ENCODE measurements around the gene SMIM8.
"Not testable (repeated sequence)": the region's sequence is repeated elsewhere in the genome, so short reads cannot be mapped to it uniquely, and the experiment has no call there.

SMIM8 gene, protein sequence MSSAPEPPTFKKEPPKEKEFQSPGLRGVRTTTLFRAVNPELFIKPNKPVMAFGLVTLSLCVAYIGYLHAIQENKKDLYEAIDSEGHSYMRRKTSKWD

DNA sequence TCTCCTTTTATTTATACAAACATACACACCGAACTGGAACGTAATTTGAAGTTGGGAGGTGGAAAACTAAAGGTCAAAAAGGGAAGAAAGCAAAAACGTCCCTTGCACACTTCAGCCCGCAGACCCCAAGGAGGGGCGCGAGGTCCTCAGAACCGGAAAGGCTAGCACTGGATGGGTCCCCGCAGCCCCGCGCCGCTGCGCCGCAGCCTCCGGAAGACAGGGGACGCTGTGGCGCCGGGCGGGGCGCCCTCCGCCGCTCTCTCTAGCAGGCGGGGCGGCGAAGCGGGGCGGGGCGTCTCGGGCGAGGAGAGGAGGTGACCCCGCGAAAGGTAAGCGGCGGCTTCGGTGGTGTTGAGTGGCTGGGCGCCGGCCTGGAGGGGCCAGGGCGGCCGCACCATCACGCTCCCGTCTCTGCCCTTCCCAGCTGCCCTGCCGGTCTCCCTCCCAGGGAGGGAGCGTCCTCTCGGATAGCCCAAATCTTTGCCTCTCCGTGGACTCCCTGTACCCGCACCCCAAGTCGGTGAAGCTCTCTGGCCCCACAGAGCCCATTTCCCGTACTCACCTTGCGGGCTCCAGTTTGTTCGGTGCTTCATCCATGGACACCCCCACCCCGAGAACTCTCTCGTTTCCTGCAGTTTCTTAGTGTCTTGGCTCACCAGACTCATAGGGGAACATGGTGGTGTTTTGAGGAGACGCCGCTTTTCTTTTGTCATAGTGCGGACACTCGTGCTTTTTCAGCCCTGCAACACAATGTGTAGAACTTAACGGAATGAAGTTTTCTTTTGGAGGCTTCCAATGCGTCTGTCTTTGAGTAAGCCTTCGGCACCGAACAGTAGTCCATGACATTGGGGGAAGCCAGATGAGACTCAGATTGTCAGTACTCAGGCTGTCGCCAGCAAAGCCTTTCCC lies at the start of gene SMIM8:
Gene SMIM8, plus strand, starts transcription at position 285 of the 909 bp plus-strand sequence. CDS start 14,444 bp downstream, outside the sequence.
- peak; percentile 77 for DNase-seq

DNA sequence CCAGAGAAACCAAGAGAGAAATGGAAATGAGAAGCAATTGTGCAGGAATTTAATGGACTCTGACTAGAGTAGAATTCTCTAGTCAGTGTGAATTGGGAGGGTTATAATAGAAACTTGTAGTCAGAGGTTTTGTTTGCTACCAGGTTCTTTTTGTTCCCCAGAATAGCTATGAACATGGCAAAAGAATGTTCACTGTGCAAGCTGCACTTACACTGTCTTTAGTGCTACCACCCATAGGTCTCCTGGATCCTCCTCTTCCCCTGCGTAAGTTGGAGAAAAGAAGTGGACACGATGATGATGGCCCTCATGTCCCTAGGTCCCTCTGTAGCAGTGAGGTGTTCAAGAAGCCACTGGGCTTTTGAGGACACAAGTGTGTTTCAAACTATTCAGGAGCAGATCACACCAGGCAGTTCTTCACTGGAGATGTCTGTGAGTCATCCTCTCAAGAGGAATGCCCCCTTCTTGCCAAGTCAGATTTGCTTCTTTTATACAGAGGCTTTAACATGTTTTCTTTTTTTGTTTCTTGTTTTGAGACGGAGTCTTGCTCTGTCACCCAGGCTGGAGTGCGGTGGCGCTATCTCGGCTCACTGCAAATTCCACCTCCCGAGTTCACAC lies 47.6 kb upstream of the SMIM8 start:
- DNase-seq, result no peak

- DNase-seq, result no peak
Observed at GRCh38 chr6:87276624-87277023, 45.8 kb upstream of the SMIM8 start.

DNA sequence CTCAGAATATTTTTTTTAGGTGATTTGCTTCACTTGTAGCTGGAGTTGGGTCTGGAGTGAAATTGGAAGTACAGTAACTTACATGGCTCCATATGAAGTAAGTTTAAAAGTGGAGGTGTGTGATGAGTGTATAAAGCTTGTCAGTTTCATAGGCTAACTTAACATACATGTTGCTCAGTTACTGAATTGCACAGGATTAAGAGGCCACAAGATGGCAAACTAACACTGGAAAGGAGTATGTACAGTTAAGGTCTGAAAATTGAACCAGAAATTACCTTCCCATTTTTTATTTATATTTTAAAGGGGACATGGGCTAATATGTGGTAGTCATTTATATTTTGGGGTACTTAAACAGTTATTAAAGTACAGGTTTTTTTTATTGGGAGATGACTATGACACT lies 45.3 kb upstream of the SMIM8 start:
- DNase-seq, result no peak

DNA sequence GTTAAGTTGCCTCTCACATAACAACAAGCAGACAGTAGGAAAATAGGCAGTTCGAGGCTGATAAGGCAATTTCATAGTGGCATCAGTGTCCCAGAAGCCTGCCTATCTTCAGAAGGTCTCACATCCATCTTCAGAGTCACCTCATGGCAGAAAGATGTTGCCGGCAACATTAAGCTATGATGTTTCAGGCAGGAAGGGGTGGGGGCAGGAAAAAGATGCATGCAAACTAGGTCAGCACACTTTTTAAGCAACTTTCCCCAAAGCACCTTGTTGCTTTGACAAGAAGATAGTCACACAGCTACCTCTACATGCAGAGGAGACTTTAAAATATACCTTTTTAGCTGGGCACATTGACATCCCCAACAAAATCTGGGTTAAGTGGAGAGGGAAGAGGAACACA lies 43.2 kb upstream of the SMIM8 start:
- DNase-seq, result no peak

- DNase-seq, result no peak
Observed at GRCh38 chr6:87281426-87281825, 41.0 kb upstream of the SMIM8 start.

GRCh38 chr6:87282743-87283142 lies 39.6 kb upstream of the SMIM8 start:
- DNase-seq, result no peak

DNA sequence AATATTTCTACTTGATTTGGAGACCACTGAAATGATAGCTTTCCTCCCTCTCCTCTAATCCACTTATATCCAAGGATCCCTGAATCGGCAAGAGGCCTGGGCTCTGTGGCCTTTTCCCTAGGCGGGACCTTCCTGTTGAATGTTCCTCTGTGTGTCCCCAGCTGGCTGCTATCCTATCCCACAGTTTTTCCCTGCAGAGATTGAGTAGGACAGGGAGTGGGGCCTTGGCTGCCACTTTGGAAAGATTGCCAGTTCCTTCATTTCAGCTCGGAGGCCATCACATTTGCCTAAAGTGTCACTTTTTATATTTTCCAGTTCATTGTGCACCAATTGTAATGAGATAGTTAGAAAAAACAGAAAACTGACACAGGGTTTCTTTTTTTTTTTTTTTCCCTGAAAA lies 38.9 kb upstream of the SMIM8 start:
- no peak for DNase-seq

- DNase-seq, result no peak
Observed at GRCh38 chr6:87287251-87287650, 35.1 kb upstream of the SMIM8 start.

DNA sequence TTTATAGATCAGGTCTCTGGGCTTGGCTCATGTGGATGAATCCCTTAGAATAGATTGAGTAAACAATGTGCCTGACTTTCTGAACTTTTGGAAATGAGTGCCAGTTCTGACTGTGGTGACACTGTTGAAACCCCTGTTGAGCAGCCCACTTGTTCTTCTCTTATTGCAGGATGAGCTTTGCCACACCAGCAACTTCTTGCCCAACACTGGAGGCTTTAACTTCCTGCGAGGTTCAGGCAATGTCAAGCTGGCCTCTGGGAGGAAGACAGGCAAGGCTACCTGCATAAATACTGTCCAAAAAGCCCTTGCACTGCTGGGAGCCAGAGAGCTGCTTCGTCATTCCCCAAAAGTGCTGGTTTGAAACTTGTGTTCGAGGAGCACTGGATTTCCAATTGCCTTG lies 32.8 kb upstream of the SMIM8 start:
- no peak for DNase-seq

DNA sequence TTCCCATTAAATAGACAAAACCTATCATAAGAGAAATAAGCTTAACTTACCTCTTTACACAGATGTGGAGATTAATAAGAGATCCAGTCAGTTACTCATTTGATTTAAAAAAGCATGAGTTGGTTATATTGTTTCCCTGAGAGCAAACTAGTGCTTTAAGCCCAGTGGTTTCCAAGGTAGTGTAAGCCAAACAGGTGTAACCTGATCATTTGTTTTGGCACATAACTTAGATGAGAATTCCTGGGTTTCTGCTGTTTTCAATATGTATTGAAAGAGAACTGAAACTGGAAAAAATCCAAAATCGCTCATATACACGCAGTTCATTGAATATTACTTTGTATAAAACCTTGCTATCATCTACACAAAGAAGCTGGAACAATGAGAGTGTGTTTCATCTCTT lies 30.5 kb upstream of the SMIM8 start:
- no peak for DNase-seq

DNA sequence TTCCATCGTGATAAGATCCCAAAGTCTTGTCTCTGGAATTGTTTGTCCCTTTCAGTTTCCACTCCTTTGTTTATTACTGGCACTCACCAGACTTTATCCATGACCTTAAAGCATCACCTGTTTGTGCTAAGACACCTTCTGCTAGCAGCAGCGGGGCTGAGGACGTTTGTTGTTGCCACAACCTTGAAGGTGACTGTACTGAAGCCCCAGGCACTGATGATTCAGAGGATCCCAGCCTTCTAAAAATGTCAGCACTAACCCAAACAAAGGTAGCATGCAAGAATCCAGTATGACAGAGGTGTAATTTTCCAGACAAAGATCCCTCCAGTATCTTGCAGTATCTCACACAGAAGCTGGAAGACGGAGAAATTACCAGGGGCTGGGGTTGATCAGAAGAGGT lies 28.9 kb upstream of the SMIM8 start:
- DNase-seq, result no peak

DNA sequence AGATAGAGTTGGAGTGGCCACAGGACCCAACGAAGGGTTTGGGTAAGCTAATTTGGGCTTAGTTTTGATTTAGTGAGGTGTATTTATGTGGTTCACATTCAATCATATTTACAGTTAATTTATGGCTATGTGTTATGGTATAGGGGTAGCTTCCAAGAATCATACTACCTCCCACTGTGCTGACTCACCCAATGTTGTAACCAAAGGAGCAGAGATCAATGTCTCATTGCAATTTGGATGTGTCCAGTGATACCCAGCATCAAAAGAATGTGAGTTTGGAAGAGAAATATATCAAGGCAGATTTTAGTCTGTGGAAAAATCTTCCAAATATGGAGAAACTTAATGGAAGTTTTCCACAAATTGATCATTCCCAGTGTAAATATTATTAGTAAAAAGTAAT lies 25.3 kb upstream of the SMIM8 start:
- DNase-seq, result no peak

DNA sequence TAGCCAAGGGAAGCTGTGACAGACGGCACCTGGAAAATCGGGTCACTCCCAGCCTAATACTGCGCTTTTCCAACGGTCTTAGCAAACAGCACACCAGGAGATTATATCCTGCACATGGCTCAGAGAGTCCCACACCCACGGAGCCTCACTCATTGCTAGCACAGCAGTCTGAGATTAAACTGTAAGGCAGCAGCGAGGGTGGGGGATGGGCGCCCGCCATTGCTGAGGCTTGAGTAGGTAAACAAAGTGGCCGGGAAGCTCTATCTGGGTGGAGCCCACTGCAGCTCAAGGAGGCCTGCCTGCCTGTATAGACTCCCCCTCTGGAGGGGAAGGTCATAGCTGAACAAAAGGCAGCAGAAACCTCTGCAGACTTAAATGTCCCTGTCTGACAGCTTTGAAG lies 21.1 kb upstream of the SMIM8 start:
- DNase-seq, result not testable (repeated sequence)

DNA sequence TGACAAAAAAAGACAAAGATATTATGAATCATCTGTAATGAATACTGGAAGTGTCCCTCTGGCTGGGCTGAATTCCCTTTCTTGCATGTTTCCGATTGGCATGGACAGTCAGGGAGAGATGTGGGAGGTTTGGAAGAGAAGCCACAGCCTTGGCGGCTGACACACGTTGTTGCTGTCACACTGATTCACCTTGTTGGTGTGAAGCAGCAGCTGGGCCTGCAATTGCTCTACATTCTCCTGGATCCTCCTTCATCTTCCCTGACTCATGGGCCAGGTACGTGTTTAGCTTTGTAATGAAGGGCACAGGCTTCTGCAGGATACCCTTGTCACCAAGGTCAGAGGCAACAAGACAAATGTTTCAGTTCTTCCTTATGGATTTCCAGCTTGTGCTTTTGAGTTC lies 13.4 kb upstream of the SMIM8 start:
- DNase-seq, result no peak

DNA sequence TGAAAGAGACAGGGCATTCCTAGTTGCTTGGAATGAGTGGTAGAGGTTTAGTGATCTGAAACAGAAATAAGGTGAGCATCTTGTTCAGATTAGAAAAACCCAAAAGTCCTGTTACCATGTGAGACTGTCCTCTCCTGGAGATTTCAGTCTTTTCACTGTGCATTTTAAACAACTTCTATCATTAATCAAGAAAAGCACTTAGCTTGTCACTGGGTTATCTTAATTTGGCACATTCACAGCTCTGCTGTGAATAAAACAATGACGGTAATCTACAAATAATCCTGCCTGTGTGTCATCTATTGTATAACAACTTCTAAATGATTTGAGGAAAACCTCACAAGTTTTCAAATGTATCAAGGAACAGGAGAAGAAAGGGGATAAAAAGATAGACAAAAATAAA lies 9.5 kb upstream of the SMIM8 start:
- no peak for DNase-seq

DNA sequence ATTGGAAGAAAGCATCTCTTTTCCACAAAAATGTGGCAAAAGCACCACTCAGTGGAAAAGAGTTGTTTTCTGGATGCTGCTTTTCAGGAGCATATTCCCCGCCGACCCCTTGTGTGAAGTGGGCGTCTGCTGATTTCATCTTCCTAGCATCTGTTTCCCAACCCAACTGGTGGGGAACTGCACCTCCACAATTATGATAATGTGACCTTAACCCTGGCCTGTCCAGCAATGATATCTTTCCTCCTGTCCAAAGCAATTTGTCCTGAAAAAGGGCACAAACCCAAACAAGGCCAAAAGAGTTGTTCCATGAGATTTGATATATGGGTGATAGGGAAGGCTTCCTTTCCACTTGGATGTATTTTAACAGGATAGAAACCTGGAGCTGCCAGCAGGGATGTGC lies 7.3 kb upstream of the SMIM8 start:
- DNase-seq, result no peak

GRCh38 chr6:87319271-87319987 lies 3.0 kb upstream of the SMIM8 start:
- DNase-seq, result no peak

DNA sequence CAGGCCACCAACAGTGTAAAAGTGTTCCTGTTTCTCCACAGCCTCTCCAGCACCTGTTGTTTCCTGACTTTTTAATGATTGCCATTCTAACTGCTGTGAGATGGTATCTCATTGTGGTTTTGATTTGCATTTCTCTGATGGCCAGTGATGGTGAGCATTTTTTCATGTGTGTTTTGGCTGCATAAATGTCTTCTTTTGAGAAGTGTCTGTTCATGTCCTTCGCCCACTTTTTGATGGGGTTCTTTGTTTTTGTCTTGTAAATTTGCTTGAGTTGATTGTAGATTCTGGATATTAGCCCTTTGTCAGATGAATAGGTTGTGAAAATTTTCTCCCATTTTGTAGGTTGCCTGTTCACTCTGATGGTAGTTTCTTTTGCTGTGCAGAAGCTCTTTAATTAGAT lies 1.5 kb downstream of the SMIM8 start:
- DNase-seq, result not testable (repeated sequence)

- DNase-seq, result no peak
Observed at GRCh38 chr6:87330961-87331360, 8.6 kb downstream of the SMIM8 start.

- DNase-seq, result no peak
Observed at GRCh38 chr6:87333033-87333432, 10.6 kb downstream of the SMIM8 start.

DNA sequence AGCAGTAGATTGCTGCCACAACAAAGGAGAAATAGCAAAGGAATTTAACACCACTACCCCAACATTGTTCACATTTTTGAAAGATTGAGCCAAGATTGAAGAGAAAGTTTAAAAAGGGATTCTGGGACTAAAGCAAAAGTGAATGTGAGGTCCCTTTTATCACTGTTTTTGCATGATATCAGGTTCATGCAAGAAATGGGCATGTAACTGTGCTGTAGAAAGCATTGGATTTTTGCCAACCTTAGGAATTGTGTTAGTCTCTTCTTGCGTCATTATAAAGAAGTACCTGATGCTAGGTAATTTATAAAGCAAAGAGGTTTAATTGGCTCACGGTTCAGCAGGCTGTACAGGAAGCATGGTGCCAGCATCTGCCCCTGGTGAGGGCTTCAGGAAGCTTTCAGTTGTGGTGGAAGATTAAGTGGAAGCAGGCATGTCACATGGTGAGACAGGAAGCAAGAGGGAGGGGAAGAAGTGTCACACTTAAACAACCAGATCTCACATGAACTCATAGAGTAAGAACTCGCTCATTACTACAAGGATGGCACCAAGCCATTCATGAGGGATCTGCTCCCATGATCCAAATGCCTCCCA lies 11.3 kb downstream of the SMIM8 start:
- no peak for DNase-seq

- DNase-seq, result no peak
Observed at GRCh38 chr6:87334683-87335082, 12.3 kb downstream of the SMIM8 start.
